ENCODE data around the gene TTC6.

DNA sequence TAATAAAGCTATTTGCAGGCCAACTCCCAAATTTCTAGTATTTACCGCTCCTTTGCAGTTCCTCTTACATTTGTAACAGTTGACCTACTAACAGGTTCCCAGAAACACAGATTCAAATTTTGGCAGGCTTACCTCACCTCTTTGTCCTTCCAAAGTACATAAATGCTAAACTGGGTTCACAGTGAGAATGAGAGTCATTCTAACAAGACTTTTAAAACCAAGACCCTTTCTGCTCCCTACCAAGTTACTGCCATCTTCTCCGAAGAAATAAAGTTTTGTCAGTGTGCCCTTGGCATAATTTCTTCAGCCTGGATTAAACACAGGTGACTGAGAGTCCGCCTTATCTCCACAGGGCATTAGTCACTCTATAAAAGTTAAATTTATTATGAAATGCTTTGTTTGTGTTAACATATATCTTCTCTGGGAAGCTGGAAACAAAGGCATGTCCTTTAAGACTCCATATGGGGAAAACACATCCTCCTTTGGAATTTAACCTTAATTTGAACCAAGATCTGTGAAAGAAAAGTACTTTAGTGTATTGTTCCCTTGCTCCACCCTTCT, 28.5 kb upstream of the TTC6 start:
- TF ChIP-seq, protein P1, sequence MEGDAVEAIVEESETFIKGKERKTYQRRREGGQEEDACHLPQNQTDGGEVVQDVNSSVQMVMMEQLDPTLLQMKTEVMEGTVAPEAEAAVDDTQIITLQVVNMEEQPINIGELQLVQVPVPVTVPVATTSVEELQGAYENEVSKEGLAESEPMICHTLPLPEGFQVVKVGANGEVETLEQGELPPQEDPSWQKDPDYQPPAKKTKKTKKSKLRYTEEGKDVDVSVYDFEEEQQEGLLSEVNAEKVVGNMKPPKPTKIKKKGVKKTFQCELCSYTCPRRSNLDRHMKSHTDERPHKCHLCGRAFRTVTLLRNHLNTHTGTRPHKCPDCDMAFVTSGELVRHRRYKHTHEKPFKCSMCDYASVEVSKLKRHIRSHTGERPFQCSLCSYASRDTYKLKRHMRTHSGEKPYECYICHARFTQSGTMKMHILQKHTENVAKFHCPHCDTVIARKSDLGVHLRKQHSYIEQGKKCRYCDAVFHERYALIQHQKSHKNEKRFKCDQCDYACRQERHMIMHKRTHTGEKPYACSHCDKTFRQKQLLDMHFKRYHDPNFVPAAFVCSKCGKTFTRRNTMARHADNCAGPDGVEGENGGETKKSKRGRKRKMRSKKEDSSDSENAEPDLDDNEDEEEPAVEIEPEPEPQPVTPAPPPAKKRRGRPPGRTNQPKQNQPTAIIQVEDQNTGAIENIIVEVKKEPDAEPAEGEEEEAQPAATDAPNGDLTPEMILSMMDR (IDR thresholded peaks at IDR 0.05; ENCODE audit: low read depth, low read length) = no peak
- no peak for TF ChIP-seq POLR2A (IDR thresholded peaks at IDR 0.05; ENCODE audit: extremely low read depth, insufficient read length)
- TF ChIP-seq MYC (IDR thresholded peaks at IDR 0.05; ENCODE audit: low read depth, low read length) = no peak
